ENCODE results near the gene GLTP.

- TF ChIP-seq ZBTB33 (IDR thresholded peaks at IDR 0.05) (no peak), CTCF (IDR thresholded peaks at IDR 0.05; ENCODE audit: low read depth, low read length, missing input control) (no peak), YY1 (IDR thresholded peaks at IDR 0.05) (no peak), SP1 (IDR thresholded peaks at IDR 0.05) (no peak), RAD21 (IDR thresholded peaks at IDR 0.05) (no peak)
These were observed 34.1 kb upstream of the GLTP start for GRCh38 chr12:109914461-109914860.
